Embryonic facial prominence (tissue), 1 donor: Measurements from ENCODE around the gene KRT76.

Source experiments
- DNase-seq: peaks from one replicate; pipeline ENCODE4 v3.0.0-alpha.2; 2016; ENCODE audit errors: extremely low spot score

KRT76 gene

GRCh38 chr12:52813203-52813819, 36.2 kb upstream of the KRT76 start:
- no peak for DNase-seq

GRCh38 chr12:52812749-52813148, 35.6 kb upstream of the KRT76 start:
- DNase-seq = no peak

- DNase-seq = no peak
Observed at GRCh38 chr12:52812073-52812400, 34.9 kb upstream of the KRT76 start.

- no peak for DNase-seq
Observed at GRCh38 chr12:52811191-52812072, 34.3 kb upstream of the KRT76 start.

- DNase-seq = no peak
Observed at GRCh38 chr12:52810554-52810953, 33.4 kb upstream of the KRT76 start.

- no peak for DNase-seq
Observed at GRCh38 chr12:52809166-52809565, 32.0 kb upstream of the KRT76 start.

GRCh38 chr12:52808573-52809160, 31.5 kb upstream of the KRT76 start:
- DNase-seq = no peak

- DNase-seq = no peak
Observed at GRCh38 chr12:52807544-52808470, 30.7 kb upstream of the KRT76 start.

- DNase-seq = no peak
Observed at GRCh38 chr12:52806821-52807543, 29.8 kb upstream of the KRT76 start.

GRCh38 chr12:52806169-52806811, 29.1 kb upstream of the KRT76 start:
- no peak for DNase-seq

- DNase-seq = no peak
Observed at GRCh38 chr12:52805739-52806138, 28.6 kb upstream of the KRT76 start.

- no peak for DNase-seq
Observed at GRCh38 chr12:52805000-52805399, 27.9 kb upstream of the KRT76 start.

GRCh38 chr12:52802442-52802841, 25.3 kb upstream of the KRT76 start:
- DNase-seq = no peak

- DNase-seq = no peak
Observed at GRCh38 chr12:52801773-52802172, 24.6 kb upstream of the KRT76 start.

GRCh38 chr12:52800259-52800917, 23.2 kb upstream of the KRT76 start:
- DNase-seq = no peak

GRCh38 chr12:52799505-52800211, 22.5 kb upstream of the KRT76 start:
- DNase-seq = no peak

- DNase-seq = no peak
Observed at GRCh38 chr12:52798671-52799504, 21.7 kb upstream of the KRT76 start.

GRCh38 chr12:52798003-52798670, 21.0 kb upstream of the KRT76 start:
- no peak for DNase-seq
